ENCODE measurements around the gene CPLX1.

The CPLX1 gene

GRCh38 chr4:854356-854755 lies 28.4 kb upstream of the CPLX1 start:
- no peak for DNase-seq

- DNase-seq, result no peak
These were observed 27.5 kb upstream of the CPLX1 start for GRCh38 chr4:853416-853781.

- DNase-seq, result no peak
These were observed 25.9 kb upstream of the CPLX1 start for GRCh38 chr4:851701-852430.

GRCh38 chr4:850323-850945 lies 24.5 kb upstream of the CPLX1 start:
- DNase-seq, result no peak

DNA sequence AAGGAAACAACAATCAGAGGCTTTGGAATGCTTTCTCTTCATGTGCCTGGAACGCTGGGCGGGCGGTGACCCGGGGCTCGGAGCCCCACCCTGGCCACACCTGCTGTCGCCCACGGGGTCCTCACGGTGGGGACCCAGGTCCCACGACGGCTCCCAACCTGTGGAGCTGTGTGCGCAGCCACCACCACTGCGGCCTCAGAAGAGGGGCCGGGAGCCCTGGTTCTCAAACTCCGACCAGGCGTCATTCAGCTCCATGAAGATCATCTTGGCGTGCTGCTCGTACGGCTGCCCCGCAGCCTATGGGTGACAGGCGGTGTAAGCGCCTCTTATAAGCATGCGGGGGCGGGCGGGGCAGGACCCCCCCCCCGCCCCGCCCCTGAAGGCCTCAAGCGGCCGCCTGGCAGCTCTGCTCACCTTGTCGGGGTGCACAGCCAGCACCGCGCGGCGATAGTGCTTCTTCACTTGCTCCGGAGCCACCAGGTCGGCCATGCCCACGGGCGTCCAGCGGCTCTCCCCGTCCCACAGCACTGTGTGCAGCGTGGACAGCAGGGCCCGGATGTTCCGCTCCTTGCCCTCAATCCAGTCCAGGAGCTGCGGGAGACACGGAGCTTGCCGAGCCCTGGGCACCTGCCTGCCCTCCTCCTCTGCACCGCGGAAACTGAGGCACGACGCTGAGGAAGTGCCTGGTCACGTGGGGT lies 23.7 kb upstream of the CPLX1 start:
- DNase-seq, result no peak

DNA sequence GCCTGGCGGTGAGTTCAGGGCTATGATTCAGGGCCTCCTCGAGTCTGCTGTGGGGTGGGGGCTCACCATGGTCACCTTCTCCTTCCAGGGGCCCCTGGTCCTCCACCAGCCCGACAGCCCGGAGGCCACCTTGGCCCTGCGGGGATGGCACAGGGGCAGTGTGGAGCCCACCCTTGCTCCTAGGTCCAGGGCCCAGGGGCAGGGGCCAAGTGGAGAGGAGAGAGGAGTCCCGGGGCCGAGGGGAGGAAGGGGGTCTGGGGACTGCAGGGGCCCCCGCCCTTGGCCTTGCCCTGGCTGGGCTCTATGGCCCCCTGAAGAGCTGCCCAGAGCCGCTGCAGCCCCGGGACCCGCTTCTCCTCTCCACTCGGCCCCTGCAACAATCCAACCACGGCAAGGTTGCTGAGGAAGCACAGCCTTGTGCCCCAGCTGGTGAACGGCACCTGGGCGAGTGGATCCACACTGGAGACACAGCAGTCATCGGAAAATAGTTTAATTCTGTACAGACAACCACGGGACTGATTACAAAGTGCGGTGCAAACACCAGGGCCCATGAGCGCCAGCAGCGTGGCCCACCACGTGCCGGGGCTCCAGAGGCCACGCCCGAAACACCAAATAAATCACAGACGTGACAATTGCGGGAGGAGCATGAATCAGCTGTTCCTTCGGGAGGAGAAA lies 23.0 kb upstream of the CPLX1 start:
- DNase-seq, result no peak

DNA sequence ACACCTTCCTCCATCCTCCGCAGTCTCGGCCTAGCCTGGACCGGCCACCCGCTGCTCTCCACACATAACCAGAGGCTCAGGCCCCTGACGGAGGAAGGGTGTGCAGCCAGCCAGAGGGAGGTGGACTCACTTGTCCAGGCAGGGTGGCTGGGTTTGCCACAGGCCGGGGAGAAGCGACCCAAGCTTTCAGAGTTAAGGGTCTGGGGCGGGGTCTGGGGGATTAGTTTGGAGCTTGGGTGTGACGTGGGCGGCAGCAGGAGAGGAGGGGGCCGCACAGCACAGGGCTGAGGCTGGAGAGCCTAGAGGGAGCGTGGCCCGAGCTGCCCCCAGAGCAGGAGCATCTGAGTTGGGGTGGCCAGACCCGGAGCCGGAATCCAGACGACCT lies 22.4 kb upstream of the CPLX1 start:
- no peak for DNase-seq

DNA sequence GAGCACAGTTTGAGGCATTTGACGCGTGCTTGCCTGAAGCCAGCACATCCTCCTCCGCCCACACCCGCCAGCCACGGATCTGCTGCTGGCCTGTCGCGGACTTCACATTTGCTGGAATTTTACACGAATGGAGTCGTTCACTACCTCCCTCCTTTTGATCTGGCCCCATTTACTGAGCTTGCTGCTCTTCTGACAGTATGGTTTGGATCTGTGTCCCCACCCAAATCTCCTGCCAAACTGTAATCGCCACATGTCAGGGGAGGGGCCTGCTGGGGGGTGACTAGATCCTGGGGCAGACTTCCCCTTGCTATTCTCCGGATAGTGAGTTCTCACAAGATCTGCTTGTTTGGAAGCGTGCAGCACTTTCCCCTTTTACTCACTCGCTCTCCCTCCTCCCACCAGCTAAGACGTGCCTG lies 19.9 kb upstream of the CPLX1 start:
- no peak for DNase-seq

GRCh38 chr4:845233-845835 lies 19.4 kb upstream of the CPLX1 start:
- DNase-seq, result no peak

DNA sequence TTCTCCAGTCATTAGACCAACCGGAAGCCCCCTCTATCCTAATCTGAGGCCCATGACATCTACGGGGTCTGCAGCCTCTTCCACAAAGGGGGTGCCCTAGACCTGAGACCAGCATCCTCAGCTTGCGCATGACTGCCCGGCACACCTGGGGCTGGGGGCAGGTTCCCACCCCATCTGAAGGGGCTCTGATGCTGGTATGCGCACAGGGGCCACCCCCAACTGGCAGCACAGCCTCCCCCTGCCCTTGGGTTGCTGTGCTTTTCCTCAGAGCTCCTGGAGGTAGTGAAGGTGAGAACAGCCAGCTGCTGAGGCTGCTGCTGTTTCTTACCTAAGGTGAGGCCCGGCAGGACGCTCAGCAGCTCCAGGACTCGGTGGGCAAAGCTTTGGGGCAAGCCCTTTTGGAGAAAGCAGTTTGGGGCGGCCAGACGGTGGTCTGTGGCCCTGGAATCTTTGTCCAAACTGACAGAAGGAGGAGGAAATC lies 18.9 kb upstream of the CPLX1 start:
- DNase-seq, result no peak

- DNase-seq, result no peak
These were observed 13.9 kb upstream of the CPLX1 start for GRCh38 chr4:839675-840443.

DNA sequence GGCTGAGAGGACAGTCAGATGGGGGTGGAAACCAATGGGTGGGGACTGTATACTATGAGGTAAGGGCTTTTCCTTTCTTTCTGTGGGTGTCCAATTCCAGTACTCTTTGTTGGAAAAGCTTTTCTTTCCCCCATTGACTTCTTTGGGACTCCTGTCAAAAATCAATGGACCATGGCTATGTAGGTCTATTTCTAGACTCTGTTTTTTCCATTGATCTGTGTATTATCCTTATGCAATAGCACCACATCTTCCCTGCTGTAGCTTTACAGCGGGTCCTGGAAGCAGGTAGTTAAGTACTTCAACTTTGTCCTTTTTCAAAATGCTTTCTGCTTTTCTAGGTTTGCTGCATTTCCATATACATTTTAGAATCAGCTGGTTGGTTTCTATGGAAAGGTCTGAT lies 11.8 kb upstream of the CPLX1 start:
- no peak for DNase-seq

DNA sequence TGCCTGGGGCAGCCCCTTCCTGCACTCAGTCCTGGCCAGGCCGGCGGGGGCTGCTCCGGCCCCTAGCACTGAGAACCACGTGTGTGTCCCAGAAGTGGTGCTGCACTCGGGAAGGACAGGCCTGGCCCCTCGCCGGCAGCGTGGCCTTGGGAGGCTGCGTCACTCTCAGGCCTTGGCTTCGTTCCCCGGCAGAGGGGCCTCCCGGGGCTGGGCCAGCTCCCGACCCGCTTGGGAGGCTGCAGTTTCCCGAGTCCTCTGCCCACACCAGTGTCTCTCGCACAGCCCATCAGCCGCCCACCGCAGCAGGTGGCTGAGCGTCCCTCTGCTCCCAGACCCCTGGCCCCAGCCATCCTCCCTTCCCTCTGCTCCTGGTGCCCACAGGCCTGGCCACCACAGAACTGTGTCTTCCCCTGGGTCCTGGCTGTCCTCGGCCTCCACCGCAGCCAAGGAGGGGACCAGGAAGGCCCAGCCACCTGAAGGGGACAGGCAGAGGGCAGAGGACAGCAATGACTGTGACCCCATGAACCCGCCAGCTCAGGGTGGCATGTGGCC lies 10.9 kb upstream of the CPLX1 start:
- no peak for DNase-seq

- no peak for DNase-seq
These were observed 10.1 kb upstream of the CPLX1 start for GRCh38 chr4:836003-836511.

- no peak for DNase-seq
These were observed 9.4 kb upstream of the CPLX1 start for GRCh38 chr4:835148-836002.

GRCh38 chr4:834368-835147 lies 8.6 kb upstream of the CPLX1 start:
- DNase-seq, result no peak

DNA sequence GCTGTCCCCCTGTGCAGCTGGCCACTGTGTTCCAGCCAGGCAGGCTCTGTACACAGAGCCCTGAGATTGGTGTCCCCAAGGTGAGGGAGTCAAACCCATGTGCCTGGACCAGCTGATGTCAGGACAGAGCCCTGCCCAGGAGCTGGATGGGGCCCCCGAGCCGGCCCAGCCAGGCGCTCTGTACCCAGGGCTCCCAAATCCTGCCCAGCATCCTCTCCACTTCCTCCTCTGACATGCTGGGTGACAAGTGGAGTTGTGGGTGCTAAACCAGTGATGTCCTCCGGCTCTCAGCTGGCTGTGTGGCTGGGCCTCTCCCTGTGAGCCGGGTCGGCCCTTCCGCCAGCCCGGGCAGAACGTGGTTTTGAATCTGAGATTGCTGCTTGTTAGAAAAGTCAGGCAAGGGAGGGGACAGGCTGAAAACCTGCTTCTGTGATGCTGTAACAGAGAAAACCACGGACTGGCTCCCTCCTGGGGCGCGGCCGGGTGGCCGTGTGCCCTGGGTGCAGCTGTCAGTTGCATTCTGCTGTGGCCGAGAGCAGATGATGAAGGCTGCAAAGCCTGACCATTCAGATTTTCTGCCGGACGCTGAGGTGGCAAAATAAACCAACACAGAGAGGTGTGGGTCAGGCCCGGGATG lies 7.9 kb upstream of the CPLX1 start:
- DNase-seq, result no peak

GRCh38 chr4:833156-833555 lies 7.2 kb upstream of the CPLX1 start:
- no peak for DNase-seq

DNA sequence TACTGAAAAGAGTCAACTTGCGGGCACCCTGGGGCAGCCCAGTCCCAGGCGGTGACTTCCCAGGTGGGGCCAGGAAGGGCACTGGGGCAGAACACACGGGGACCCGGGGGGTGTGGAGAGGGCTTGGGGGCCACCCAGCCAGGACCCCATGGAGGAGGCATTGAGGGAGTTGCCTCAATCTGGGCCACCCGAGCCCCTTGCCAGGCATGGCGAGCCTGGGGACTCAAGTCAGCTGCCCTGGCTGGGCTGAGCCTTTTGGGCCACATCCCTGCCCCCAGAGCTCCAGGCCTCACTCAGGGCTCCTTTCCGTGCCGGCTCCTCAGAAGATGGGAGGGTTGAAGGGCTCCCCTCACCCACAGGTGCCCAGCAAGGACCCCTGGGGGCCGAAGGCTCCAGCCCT lies 6.6 kb upstream of the CPLX1 start:
- no peak for DNase-seq

GRCh38 chr4:832108-832507 lies 6.2 kb upstream of the CPLX1 start:
- no peak for DNase-seq
